NCI-H1694 treated with DMSO at 0.1 percent for 48 hours (cell line): ENCODE measurements around the gene TRNAU1AP.

Source experiments
- DNase-seq: peaks from one replicate; lab custom pipeline; 2025; lab: John Stamatoyannopoulos, UW

The TRNAU1AP gene

DNA sequence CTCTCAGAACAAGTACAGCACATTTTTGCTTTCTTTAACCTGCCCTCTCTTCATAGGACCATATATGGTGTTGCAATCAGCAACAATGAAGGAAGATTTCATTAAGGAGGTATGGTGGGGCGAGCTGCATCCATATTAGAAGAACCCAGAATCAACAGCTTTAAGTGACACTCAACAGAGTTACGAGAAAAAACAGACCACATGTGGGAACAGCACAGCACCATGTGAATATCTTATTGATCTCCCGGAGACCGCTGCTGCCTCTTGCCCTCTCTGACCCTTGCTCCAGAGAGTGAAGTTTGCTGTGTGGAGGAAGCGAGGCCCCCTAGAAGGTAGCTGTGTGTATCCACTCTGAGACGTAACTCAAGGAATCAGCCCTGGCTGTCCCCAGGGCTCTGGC lies 52.1 kb downstream of the TRNAU1AP start:
- no peak for DNase-seq

DNA sequence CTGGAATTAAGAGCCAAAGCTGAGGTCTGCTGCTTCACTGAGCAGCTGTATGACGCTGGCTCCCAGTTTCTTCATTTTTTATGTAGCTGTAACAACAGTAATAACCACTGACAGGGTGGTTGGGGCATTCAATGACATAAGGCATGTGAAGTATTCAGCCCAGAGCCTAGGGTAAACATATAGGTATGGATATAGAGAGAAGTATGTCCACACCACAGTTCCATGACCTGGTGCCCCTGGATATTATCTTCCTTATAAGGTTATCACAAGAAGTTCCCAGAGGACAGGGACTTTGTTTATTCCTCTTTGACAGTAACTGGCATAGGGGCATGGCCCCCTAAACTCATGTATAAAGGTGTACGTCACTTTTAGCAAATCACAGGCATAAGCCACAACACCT lies 53.9 kb downstream of the TRNAU1AP start:
- DNase-seq = no peak

DNA sequence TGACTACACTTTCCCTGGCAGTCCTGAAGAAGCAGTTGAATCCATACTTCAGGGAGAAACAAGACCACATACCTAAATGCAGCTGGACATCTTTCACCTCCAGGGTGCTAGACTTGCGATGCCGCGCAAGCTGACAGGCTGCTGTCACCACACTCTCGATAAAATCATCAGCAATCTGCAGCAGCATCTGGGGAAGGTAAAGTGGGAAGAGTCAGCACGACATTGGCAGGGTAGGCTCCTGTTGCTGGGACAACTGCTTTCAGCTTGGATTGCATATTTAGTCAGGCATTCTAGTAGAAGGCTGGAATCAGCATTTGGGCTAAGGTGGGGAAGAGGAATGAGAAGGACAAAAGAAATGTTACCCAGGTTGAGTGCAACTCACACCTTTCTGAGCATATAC lies 60.3 kb downstream of the TRNAU1AP start:
- DNase-seq = no peak
